Esophagus squamous epithelium (tissue), 5 donors: ENCODE results near the gene YPEL3. TPM values are rescaled to one million over a fixed set of nuclear protein-coding genes. Genes with fewer than 3 reads are reported as not detected.

Experiments used
- DNase-seq: peaks from one replicate; lab custom pipeline; 2025; lab: John Stamatoyannopoulos, UW
- H3K27ac ChIP-seq, 4 donors: fragments of 200-600 bp; sonication (generic); one replicate each; pipeline ENCODE4 v1.5.1; 2016 to 2019; ENCODE audit warnings: mild to moderate bottlenecking in 1 of 4
- H3K27me3 ChIP-seq, 4 donors: fragments of 200-600 bp; sonication (generic); 1 replicate in 3 of 4; 2 replicates in 1 of 4; pipeline versions ENCODE4 v1.5.1 to v1.6.0; 2017 to 2021; ENCODE audit warnings: antibody characterized with exemption in 1 of 4
- H3K36me3 ChIP-seq, 3 donors: fragments of 200-600 bp; sonication (generic); one replicate each; pipeline ENCODE4 v1.5.1; 2016 to 2019
- H3K4me1 ChIP-seq, 3 donors: fragments of 200-600 bp; sonication (generic); one replicate each; pipeline ENCODE4 v1.5.1; 2017 to 2019
- H3K4me3 ChIP-seq, 4 donors: fragments of 200-600 bp; sonication (generic); 1 replicate in 3 of 4; 2 replicates in 1 of 4; pipeline ENCODE4 v1.5.1; 2016 to 2019; ENCODE audit warnings: mild to moderate bottlenecking in 2 of 4, moderate library complexity in 1 of 4
- H3K9me3 ChIP-seq, 3 donors: fragments of 200-600 bp; sonication (generic); one replicate each; pipeline ENCODE4 v1.5.1; 2016 to 2019
- POLR2A ChIP-seq, 4 donors: fragments of 450-650 bp; IDR thresholded peaks; one replicate each; pipeline ENCODE4 v1.6.1; 2017; ENCODE audit warnings: antibody characterized with exemption in 4 of 4, mild to moderate bottlenecking in 4 of 4, moderate library complexity in 3 of 4
- WGBS, 2 donors: methylation state at CpG; one replicate each; pipeline ENCODE4 v1.1.5; 2018; 5-methylcytosine and 5-hydroxymethylcytosine counted together
- intact Hi-C: fragments of 100-400 bp; cut with DNase I; formaldehyde crosslinking; loops from one replicate; pipeline ENCODE4 v1.15.0; 2022
- total RNA-seq, 4 donors: library from RNA; depleted of rRNA; stranded (reverse); fragments of >200 nt; gene quantifications; one replicate each; pipeline ENCODE4 v1.1.0, GENCODE V29; 2016
- TF ChIP-seq, protein P1 (sequence below), 6 experiments: fragments of 450-650 bp in 4 of 6; fragments of 200-600 bp in 2 of 6; sonication (generic) in 2 of 6; IDR thresholded peaks; one replicate each; pipeline ENCODE4 v1.5.1; 2016 to 2019; ENCODE audit warnings: antibody characterized with exemption in 6 of 6, mild to moderate bottlenecking in 4 of 6, moderate library complexity in 4 of 6
- donor health status: DM: yes; HTN: yes; CAD: no.

Gene YPEL3
- total RNA-seq, 4 donors from 2014 or later, result 26.4 to 131 (median 63.0) TPM

DNA sequence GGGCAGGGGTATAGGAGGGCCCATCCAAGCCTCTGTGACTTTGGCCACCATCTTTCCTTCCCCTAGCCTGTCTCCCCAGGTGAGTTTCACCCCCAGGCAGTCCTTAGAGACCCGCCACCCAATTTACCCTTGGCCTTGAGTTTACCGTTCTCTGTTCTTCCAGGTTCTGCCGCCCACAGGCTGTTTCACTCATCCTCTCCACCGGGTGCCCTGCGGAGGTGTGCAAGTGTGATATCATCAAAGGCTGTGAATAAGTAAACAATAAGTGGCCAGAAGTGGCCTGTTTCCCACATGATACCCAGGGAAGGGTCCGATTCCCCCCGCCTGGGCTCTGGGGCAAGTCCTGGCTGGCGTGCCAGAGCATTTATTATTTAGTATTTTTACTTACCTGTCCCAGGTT is 49.8 kb downstream of the YPEL3 start:
- intact Hi-C loops, result no loop called here
- Histone ChIP-seq H3K4me3 (no peak overlapping the region), H3K9me3 (no peaks in the 10 kb centered on the region), H3K27me3 (peaks cover 0 to 19% (median 0%) of the 10 kb centered on the region in 4 donors), H3K27ac (no peak overlapping the region), H3K36me3 (no peaks in the 10 kb centered on the region), H3K4me1 (peaks cover 0 to 27% (median 3%) of the 10 kb centered on the region in 3 donors)
- no peak for DNase-seq
- WGBS, 2 donors, result 39 to 42% methylated on average over 7 to 8 of the region's 8 CpGs
- no peak for TF ChIP-seq POLR2A (IDR thresholded peaks at IDR 0.05)
- TF ChIP-seq, protein P1, sequence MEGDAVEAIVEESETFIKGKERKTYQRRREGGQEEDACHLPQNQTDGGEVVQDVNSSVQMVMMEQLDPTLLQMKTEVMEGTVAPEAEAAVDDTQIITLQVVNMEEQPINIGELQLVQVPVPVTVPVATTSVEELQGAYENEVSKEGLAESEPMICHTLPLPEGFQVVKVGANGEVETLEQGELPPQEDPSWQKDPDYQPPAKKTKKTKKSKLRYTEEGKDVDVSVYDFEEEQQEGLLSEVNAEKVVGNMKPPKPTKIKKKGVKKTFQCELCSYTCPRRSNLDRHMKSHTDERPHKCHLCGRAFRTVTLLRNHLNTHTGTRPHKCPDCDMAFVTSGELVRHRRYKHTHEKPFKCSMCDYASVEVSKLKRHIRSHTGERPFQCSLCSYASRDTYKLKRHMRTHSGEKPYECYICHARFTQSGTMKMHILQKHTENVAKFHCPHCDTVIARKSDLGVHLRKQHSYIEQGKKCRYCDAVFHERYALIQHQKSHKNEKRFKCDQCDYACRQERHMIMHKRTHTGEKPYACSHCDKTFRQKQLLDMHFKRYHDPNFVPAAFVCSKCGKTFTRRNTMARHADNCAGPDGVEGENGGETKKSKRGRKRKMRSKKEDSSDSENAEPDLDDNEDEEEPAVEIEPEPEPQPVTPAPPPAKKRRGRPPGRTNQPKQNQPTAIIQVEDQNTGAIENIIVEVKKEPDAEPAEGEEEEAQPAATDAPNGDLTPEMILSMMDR (IDR thresholded peaks at IDR 0.05), result no peak

Other genes with a start within 250 kb of the YPEL3 start
- 10 to 100 TPM; 34.6 to 78.8 (median 44.6) TPM for gene CDIPT, start 233.0 kb downstream of the YPEL3 start, total RNA-seq
- 1 to 10 TPM in 2 of 4 donors, under 1 TPM in 1, not detected in 1; 0.22 to 2.8 (median 1.1) TPM for gene SEZ6L2, start 196.7 kb downstream of the YPEL3 start, total RNA-seq
- gene ASPHD1, start 195.7 kb downstream of the YPEL3 start, total RNA-seq, result under 1 TPM in 2 of 4 donors, not detected in 2; 0.32 to 0.61 TPM
- gene KCTD13, start 170.0 kb downstream of the YPEL3 start, total RNA-seq, result 10 to 100 TPM in 3 of 4 donors, 1 to 10 TPM in 1; 8.4 to 17.2 (median 13.9) TPM
- gene TMEM219, start 134.1 kb downstream of the YPEL3 start, total RNA-seq, result 100 to 1,000 TPM in 1 of 4 donors, 10 to 100 TPM in 3; 48.0 to 119 (median 80.0) TPM
- 10 to 100 TPM; 26.8 to 33.7 (median 30.4) TPM for gene TAOK2, start 122.3 kb downstream of the YPEL3 start, total RNA-seq
- gene HIRIP3, start 100.6 kb downstream of the YPEL3 start, total RNA-seq, result 10 to 100 TPM in 2 of 4 donors, 1 to 10 TPM in 2; 5.1 to 12.8 (median 9.7) TPM
- gene INO80E, start 100.0 kb downstream of the YPEL3 start, total RNA-seq, result 10 to 100 TPM; 34.3 to 59.9 (median 48.0) TPM
- gene DOC2A, start 85.2 kb downstream of the YPEL3 start, total RNA-seq, result under 1 TPM in 2 of 4 donors, not detected in 2; 0.50 to 0.76 TPM
- gene C16orf92, start 73.0 kb downstream of the YPEL3 start, total RNA-seq, result not detected
- gene TLCD3B, start 64.9 kb downstream of the YPEL3 start, total RNA-seq, result not detected
- 1,000 to 10,000 TPM; 1,024 to 1,551 (median 1,380) TPM for gene ALDOA, start 30.5 kb downstream of the YPEL3 start, total RNA-seq
- gene PPP4C, start 20.2 kb downstream of the YPEL3 start, total RNA-seq, result 100 to 1,000 TPM in 1 of 4 donors, 10 to 100 TPM in 3; 67.9 to 100 (median 78.4) TPM
- gene TBX6, start 4.3 kb downstream of the YPEL3 start, total RNA-seq, result 1 to 10 TPM; 1.9 to 6.2 (median 4.7) TPM
- gene GDPD3, start 17.3 kb upstream of the YPEL3 start, total RNA-seq, result 10 to 100 TPM; 13.4 to 41.2 (median 28.1) TPM
- 10 to 100 TPM; 45.7 to 86.9 (median 60.8) TPM for gene MAPK3, start 27.0 kb upstream of the YPEL3 start, total RNA-seq
- 10 to 100 TPM in 3 of 4 donors, 1 to 10 TPM in 1; 9.5 to 29.1 (median 23.2) TPM for gene CORO1A, start 87.4 kb upstream of the YPEL3 start, total RNA-seq
- 100 to 1,000 TPM; 190 to 623 (median 313) TPM for gene BOLA2B, start 97.5 kb upstream of the YPEL3 start, total RNA-seq
- gene SLX1A, start 97.7 kb upstream of the YPEL3 start, total RNA-seq, result 10 to 100 TPM; 31.9 to 51.1 (median 46.5) TPM
- gene SULT1A3, start 103.0 kb upstream of the YPEL3 start, total RNA-seq, result 10 to 100 TPM in 2 of 4 donors, 1 to 10 TPM in 2; 1.1 to 17.2 (median 7.3) TPM
- 1 to 10 TPM in 2 of 4 donors, under 1 TPM in 1, not detected in 1; 0.94 to 4.2 (median 2.4) TPM for gene NPIPB13, start 152.3 kb upstream of the YPEL3 start, total RNA-seq